Loucy (cell line): ENCODE data around the gene PALM3.
"Not testable (repeated sequence)": the region's sequence is repeated elsewhere in the genome, so short reads cannot be mapped to it uniquely, and the experiment has no call there.

Experiments
- H2AFZ ChIP-seq: fragments of 200-600 bp; sonication (generic); 2 replicates; pipeline ENCODE4 v1.6.0; 2016; ENCODE audit warnings: antibody characterized with exemption, mild to moderate bottlenecking, low read length, moderate library complexity
- H3F3A ChIP-seq: fragments of 200-600 bp; 2 replicates; pipeline ENCODE4 v1.6.0; 2016; ENCODE audit warnings: antibody characterized with exemption, low read depth, mild to moderate bottlenecking
- H3K27me3 ChIP-seq: fragments of 200-600 bp; sonication (generic); 2 replicates; pipeline ENCODE4 v1.6.1; 2014; ENCODE audit warnings: low read length, mild to moderate bottlenecking; ENCODE audit not compliant: insufficient read depth, poor library complexity, severe bottlenecking
- H3K36me3 ChIP-seq: fragments of 200-600 bp; sonication (generic); 2 replicates; pipeline ENCODE4 v1.6.1; 2016; ENCODE audit warnings: low read length; ENCODE audit not compliant: insufficient read depth
- H3K4me1 ChIP-seq: fragments of 200-600 bp; sonication (generic); 2 replicates; pipeline ENCODE4 v1.5.1; 2014; ENCODE audit warnings: low read length, mild to moderate bottlenecking; ENCODE audit not compliant: insufficient read depth, poor library complexity, severe bottlenecking
- H3K4me2 ChIP-seq: fragments of 200-600 bp; sonication (generic); 2 replicates; pipeline ENCODE4 v1.6.0; 2014; ENCODE audit warnings: antibody characterized with exemption, low read length, low read depth, mild to moderate bottlenecking; ENCODE audit not compliant: poor library complexity, severe bottlenecking
- H3K4me3 ChIP-seq: fragments of 200-600 bp; sonication (generic); 2 replicates; pipeline ENCODE4 v1.5.1; 2014; ENCODE audit warnings: low read length, mild to moderate bottlenecking, mixed read lengths; ENCODE audit not compliant: poor library complexity, severe bottlenecking
- H3K79me2 ChIP-seq: fragments of 200-600 bp; sonication (generic); 2 replicates; pipeline ENCODE4 v1.6.1; 2014; ENCODE audit warnings: low read length; ENCODE audit not compliant: insufficient read depth
- H3K9ac ChIP-seq: fragments of 200-600 bp; sonication (generic); 2 replicates; pipeline ENCODE4 v1.6.0; 2014; ENCODE audit warnings: mild to moderate bottlenecking, low read depth, low read length, moderate library complexity; ENCODE audit not compliant: poor library complexity, severe bottlenecking
- H3K9me2 ChIP-seq: fragments of 200-600 bp; sonication (generic); replicated peaks from 2 replicates; pipeline ENCODE4 v1.6.1; 2016; ENCODE audit warnings: low read depth, low read length, mixed read lengths
- H3K9me3 ChIP-seq: fragments of 200-600 bp; sonication (generic); 2 replicates; pipeline ENCODE4 v1.6.1; 2014; ENCODE audit warnings: mild to moderate bottlenecking, antibody characterized with exemption, low read length, low read depth; ENCODE audit not compliant: insufficient read depth
- H4K20me1 ChIP-seq: fragments of 200-600 bp; sonication (generic); 2 replicates; pipeline ENCODE4 v1.6.0; 2014; ENCODE audit warnings: antibody characterized with exemption, low read length, mild to moderate bottlenecking; ENCODE audit not compliant: insufficient read depth, poor library complexity, severe bottlenecking
- CTCF ChIP-seq: fragments of 200-600 bp; sonication (generic); conservative IDR thresholded peaks from 2 replicates; pipeline ENCODE4 v1.5.1; 2014; ENCODE audit warnings: mild to moderate bottlenecking, antibody characterized with exemption, low read length
- EZH2phosphoT487 ChIP-seq: fragments of 200-600 bp; IDR thresholded peaks from 2 replicates; pipeline ENCODE4 v1.6.1; 2018; ENCODE audit warnings: antibody characterized with exemption, mild to moderate bottlenecking, moderate library complexity, borderline replicate concordance

The PALM3 gene

GRCh38 chr19:14023404-14024235 is 38.3 kb downstream of the PALM3 start:
- no peaks in the 10 kb centered on the region for H3K79me2 ChIP-seq
- H3K4me1 ChIP-seq, result peaks cover 4% of the 10 kb centered on the region
- no peaks in the 10 kb centered on the region for H4K20me1 ChIP-seq
- peak overlapping the region; percentile 12 for H3K9ac ChIP-seq
- H3K9me3 ChIP-seq, result no peaks in the 10 kb centered on the region
- H3K9me2 ChIP-seq, result no peaks in the 10 kb centered on the region
- TF ChIP-seq EZH2phosphoT487 (no peak), CTCF (peak; percentile 64)
- H3K4me2 ChIP-seq, result peak overlapping the region; percentile 38
- H3K27me3 ChIP-seq, result no peaks in the 10 kb centered on the region
- H3K4me3 ChIP-seq, result no peak overlapping the region
- no peaks in the 10 kb centered on the region for H3K36me3 ChIP-seq
- H3F3A ChIP-seq, result no peaks in the 10 kb centered on the region; the same call in 1 of the 2 replicates
- H2AFZ ChIP-seq, result peak overlapping the region; percentile 58

GRCh38 chr19:14022469-14022868 is 39.4 kb downstream of the PALM3 start:
- Histone ChIP-seq H3K4me3 (no peak overlapping the region), H3F3A (no peaks in the 10 kb centered on the region; the same call in 1 of the 2 replicates), H3K4me2 (no peak overlapping the region), H3K9me3 (no peaks in the 10 kb centered on the region), H3K36me3 (no peaks in the 10 kb centered on the region), H4K20me1 (no peaks in the 10 kb centered on the region), H3K9ac (no peak overlapping the region), H2AFZ (peak overlapping the region; percentile 60), H3K79me2 (no peaks in the 10 kb centered on the region), H3K9me2 (no peaks in the 10 kb centered on the region), H3K27me3 (no peaks in the 10 kb centered on the region), H3K4me1 (peaks cover 4% of the 10 kb centered on the region)
- TF ChIP-seq CTCF, result no peak
- TF ChIP-seq EZH2phosphoT487, result no peak

GRCh38 chr19:14021474-14021873 is 40.4 kb downstream of the PALM3 start:
- Histone ChIP-seq H3K9me3 (no peaks in the 10 kb centered on the region), H3K36me3 (no peaks in the 10 kb centered on the region), H3K4me1 (peaks cover 4% of the 10 kb centered on the region), H3K4me3 (no peak overlapping the region), H2AFZ (peak overlapping the region; percentile 27; the same call in 1 of the 2 replicates), H3K4me2 (no peak overlapping the region), H3K9ac (no peak overlapping the region), H3K79me2 (no peaks in the 10 kb centered on the region), H3K27me3 (no peaks in the 10 kb centered on the region), H3F3A (no peaks in the 10 kb centered on the region; the same call in 1 of the 2 replicates), H3K9me2 (no peaks in the 10 kb centered on the region), H4K20me1 (no peaks in the 10 kb centered on the region)
- no peak for TF ChIP-seq EZH2phosphoT487

DNA sequence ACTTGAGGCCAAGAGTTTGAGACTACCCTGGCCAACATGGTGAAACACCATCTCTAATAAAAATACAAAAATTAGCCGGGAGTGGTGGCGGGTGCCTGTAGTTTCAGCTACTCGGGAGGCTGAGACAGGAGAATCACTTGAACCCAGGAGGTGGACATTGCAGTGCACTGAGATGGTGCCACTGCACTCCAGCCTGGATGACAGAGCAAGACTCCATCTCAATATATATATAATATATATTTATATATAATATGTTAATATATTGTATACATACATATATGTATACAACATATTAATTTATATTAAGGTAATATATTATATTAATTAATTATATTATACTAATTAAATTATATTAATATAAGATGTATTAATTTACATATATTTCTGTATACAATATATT is 42.1 kb downstream of the PALM3 start:
- H3K9me3 ChIP-seq, H2AFZ ChIP-seq, H3K79me2 ChIP-seq, H3K27me3 ChIP-seq, H3K9ac ChIP-seq, H3F3A ChIP-seq, H4K20me1 ChIP-seq, H3K4me2 ChIP-seq, H3K4me3 ChIP-seq, H3K36me3 ChIP-seq, H3K4me1 ChIP-seq, H3K9me2 ChIP-seq: not testable (repeated sequence)
